HCEC 1CT (cell line): ENCODE results near the gene LINGO1.

Source experiments
- DNase-seq: peaks from one replicate; pipeline ENCODE4 v3.0.0-alpha.2; 2017

The LINGO1 gene

GRCh38 chr15:77632534-77633133 lies at the start of gene LINGO1:
LINGO1 (minus strand) TSS chr15:77632912; CDS start chr15:77632315, 597 bp downstream.
- no peak for DNase-seq

GRCh38 chr15:77681362-77681761 lies 48.6 kb upstream of the LINGO1 start:
- DNase-seq: no peak

GRCh38 chr15:77676569-77677375 lies 44.1 kb upstream of the LINGO1 start:
- DNase-seq: no peak

- no peak for DNase-seq
Measured at GRCh38 chr15:77675806-77676415, 43.2 kb upstream of the LINGO1 start.

- no peak for DNase-seq
Measured at GRCh38 chr15:77674327-77674726, 41.6 kb upstream of the LINGO1 start.

- no peak for DNase-seq
Measured at GRCh38 chr15:77673866-77674265, 41.2 kb upstream of the LINGO1 start.

- no peak for DNase-seq
Measured at GRCh38 chr15:77672135-77672534, 39.4 kb upstream of the LINGO1 start.

- DNase-seq: no peak
Measured at GRCh38 chr15:77671362-77672056, 38.8 kb upstream of the LINGO1 start.

GRCh38 chr15:77670558-77671361 lies 38.0 kb upstream of the LINGO1 start:
- no peak for DNase-seq

- DNase-seq: no peak
Measured at GRCh38 chr15:77669896-77670295, 37.2 kb upstream of the LINGO1 start.

GRCh38 chr15:77667338-77668234 lies 34.9 kb upstream of the LINGO1 start:
- no peak for DNase-seq

- DNase-seq: no peak
Measured at GRCh38 chr15:77666296-77666660, 33.6 kb upstream of the LINGO1 start.

GRCh38 chr15:77665530-77666295 lies 33.0 kb upstream of the LINGO1 start:
- DNase-seq: no peak

GRCh38 chr15:77664428-77664827 lies 31.7 kb upstream of the LINGO1 start:
- no peak for DNase-seq

- DNase-seq: no peak
Measured at GRCh38 chr15:77663256-77663655, 30.5 kb upstream of the LINGO1 start.

- peak; percentile 35 for DNase-seq
Measured at GRCh38 chr15:77659350-77660321, 26.9 kb upstream of the LINGO1 start.

GRCh38 chr15:77658304-77658703 lies 25.6 kb upstream of the LINGO1 start:
- no peak for DNase-seq

- DNase-seq: no peak
Measured at GRCh38 chr15:77657634-77658238, 25.0 kb upstream of the LINGO1 start.

GRCh38 chr15:77656294-77656693 lies 23.6 kb upstream of the LINGO1 start:
- DNase-seq: no peak
